HG03558 (cell line): Measurements from ENCODE around the gene SLC16A7.

Source experiments
- ATAC-seq: cut with Tn5 transposase; IDR thresholded peaks from one replicate; pipeline ENCODE4 v1.9.1; 2021; ENCODE audit warnings: moderate number of reproducible peaks; ENCODE audit not compliant: unreplicated experiment; ENCODE audit errors: extremely low read depth

The SLC16A7 gene

DNA sequence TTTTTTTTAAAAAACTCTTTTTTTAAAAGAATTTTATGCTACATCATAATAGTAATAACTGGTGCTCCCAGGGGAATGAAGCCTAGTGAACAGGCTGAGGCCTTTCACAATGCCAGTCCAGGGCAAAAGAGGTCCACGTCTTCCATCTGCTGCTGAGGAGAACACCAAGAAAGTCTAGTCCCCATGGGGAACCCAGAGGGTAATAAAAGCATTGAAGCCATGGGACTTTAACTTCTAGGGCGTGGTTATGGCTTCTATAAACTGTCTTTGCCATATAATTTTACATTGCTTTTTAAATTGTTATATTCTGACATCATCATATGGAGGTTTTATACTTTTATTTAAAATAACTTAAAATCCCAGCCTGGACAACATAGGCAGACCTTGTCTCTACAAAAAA is 64.3 kb downstream of the SLC16A7 start:
- no peak for ATAC-seq

DNA sequence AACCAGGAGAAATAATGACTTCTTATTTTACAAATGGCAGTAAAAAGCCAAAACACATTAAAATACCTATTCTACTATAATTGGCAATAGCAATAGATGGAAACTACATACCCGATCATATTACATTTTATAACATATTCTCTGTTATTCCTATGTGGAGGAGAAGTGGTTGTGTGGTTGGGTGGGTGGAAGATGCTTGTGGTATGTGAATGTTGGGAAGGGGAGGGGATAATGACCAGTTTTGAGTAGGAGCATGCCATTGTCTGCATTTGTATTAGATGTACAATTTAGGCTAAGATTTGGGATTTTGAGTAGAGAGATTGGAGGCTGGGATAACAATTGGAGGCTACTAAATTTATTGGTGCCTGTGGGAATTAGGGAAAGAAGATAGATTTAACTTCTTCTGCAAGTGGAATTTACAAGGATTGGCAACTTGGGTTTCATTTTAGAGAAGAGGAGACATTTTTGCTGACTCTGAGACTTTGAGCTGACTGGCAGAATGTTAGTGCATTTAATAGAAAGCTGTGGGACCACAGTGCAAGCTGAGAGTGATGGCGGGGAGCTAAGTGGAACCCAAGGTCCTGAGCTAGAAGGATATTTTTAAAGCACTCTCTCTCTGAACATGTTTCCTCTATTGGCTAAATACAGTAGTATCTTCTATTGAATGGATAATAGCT is 65.2 kb downstream of the SLC16A7 start:
- ATAC-seq = no peak

GRCh38 chr12:59664495-59664894 is 68.7 kb downstream of the SLC16A7 start:
- ATAC-seq = no peak

- ATAC-seq = no peak
Observed at GRCh38 chr12:59665701-59666100, 69.9 kb downstream of the SLC16A7 start.

DNA sequence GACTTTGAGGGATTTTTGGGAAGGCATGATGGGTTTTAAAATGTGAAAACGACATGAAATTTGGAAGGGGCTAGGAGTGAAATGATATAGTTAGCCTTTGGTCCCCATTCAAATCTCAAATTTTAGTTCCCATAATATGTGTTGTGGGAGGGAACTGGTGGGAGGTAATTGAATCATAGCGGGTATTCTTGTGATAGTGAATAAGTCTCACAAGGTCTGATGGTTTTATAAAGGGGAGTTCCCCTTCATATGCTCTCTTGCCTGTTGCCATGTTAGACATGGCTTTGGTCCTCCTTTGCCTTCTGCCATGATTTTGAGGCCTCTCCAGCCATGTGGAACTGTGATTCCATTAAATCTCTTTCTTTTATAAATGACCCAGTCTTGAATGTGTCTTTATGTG is 72.8 kb downstream of the SLC16A7 start:
- ATAC-seq = no peak

DNA sequence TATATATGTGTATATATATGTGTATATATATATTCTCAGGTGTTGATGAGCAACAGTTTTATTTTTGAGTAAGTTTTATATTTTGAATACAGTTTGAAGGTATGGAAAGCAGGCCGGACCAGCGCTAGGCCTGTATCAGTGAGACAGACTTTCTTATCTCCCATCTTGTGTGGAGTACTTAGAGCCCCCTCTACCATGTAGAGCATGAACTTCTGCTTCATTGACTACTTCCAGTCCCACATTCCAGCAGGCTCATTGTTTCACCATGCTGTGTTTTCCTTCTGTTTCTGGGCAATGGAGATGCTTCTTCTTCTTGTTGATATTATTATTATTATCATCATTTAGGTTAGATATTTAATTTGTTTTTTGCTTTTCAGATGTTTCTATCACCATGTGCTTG is 76.4 kb downstream of the SLC16A7 start:
- ATAC-seq = no peak

GRCh38 chr12:59675461-59675860 is 79.6 kb downstream of the SLC16A7 start:
- ATAC-seq = no peak

GRCh38 chr12:59677857-59678256 is 82.0 kb downstream of the SLC16A7 start:
- no peak for ATAC-seq

GRCh38 chr12:59678759-59679411 is 83.1 kb downstream of the SLC16A7 start:
- no peak for ATAC-seq

DNA sequence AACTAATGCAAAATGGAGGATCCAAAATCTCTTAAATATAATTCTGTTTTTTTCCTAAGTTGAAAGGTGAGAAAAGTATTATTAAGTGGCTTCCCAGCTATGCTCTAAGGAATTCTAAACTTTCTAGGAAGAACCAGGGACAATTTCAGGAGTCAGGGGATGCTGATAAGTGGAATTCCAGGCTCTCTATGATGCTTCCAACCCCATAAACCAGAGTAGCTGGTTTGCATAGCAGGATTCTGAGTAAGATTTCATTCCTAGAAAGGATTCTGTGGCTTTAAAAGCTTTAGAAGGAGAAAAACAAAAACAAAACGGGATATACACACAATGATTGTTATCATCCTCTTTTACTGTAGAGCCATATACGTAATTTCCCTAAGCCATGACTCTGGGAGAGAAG is 93.9 kb downstream of the SLC16A7 start:
- ATAC-seq = no peak

GRCh38 chr12:59695379-59695778 is 99.5 kb downstream of the SLC16A7 start:
- no peak for ATAC-seq

- no peak for ATAC-seq
Observed at GRCh38 chr12:59698600-59698999, 102.8 kb downstream of the SLC16A7 start.

DNA sequence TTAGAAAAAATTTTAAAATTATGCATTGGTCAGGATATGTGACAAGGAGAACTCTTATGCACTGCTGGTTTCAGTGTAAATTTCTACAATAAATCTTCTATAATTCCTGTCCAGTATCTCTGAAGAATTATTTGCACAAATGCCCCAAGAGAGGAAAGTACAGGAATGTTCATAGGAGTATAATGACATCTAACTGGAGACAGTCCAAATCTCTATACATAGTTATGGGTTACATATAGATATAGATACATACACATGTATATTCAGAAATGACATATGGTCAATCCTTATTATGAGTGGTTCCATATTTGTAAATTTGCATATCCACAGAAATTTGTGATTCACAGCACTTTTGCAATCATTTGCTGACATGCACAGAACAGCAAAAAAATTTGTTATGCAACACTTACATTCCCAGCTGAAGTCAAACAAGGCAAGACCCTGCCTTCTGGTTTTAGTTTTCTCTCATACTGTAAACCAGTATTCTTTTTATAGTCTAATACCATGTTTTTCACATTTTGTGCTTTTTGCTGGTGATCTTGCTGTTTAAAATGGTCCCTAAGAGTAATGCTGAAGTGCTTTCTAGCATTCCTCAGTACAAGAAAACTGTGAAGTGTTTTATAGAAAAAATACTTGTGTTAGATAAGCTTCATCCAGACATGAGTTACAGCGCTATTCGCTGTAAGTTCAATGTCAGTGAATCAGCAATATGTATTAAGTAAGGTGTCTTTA is 103.8 kb downstream of the SLC16A7 start:
- ATAC-seq = no peak

GRCh38 chr12:59700153-59700450 is 104.3 kb downstream of the SLC16A7 start:
- ATAC-seq = no peak

DNA sequence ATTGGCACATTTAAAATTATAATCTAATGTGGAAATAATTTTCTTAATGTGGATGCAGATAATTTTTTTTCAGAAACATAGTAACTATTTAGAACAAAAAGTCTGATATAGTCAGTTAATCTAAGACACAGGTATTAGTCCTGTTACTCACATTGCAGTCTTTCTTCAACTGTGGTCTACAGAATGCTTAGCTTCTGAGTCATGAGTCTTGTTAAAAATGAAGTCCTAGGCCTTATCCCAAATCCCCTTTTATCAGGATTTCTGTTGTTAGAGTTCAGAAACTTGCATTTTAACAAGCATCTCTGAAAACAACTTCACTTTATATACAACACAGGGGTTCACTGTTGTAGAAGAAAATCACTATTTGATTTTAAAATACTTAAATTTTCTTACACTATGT is 112.2 kb downstream of the SLC16A7 start:
- ATAC-seq = no peak

DNA sequence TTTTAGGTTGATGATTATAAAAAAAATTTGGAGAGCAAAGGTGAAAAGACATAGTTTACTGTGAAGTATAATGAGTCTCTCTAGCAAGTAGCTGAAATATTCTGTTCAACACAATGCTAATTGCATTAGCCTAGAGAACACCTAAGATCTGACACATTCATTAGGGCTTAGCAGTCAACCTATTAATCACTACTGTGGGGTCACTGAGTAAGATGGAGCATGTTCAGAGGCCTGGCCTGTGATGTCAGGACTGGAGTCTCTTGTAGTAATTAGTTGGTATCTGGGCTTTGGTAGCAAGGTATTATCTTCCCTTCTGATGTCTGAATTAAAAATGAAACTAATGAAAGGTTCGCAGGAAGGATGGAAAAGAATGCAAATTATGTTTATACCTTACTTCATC is 112.7 kb downstream of the SLC16A7 start:
- no peak for ATAC-seq

DNA sequence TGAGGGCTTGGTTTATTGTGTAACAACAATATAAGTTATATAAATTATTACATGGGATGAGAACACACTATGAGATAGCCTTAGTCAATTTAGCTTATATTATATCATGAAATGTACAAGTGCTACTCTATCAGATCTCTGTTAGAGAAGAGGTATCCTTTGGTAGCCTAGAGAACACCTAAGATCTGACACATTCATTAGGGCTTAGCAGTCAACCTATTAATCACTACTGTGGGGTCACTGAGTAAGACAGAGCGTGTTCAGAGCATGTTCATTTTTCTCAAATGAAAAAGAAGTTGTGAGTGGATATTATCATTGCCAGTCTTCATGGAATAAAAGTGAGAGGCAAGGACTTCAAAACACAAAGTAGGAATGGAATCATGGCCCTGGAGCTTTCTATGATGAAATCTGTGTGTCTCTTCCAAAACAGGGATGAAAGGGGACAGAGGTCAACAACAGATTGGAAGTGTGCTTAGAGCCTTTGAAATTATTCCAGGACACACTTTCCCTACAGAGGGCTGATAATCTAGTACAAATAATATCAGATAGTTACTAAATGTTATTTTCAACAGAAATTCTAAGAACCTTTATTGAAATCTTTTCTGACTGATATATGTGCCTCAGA is 114.3 kb downstream of the SLC16A7 start:
- no peak for ATAC-seq

DNA sequence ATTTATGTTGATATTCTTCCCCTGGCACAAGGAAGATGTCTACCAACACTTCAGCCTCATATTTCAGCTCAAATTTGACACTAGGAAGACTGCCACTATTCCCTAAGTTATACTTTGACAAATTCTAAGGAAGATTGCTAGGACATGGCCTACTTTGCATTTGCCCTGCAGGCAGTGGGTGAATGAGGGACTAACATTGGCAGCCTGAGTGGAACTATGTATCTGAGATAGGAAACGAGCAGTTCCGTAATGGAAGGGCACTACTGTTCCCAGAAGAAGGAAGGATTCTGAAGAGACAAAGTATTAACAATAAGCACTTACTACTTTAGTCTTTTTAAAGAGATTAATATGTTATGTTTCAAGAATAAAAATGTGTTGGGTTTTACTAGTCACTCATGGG is 115.1 kb downstream of the SLC16A7 start:
- no peak for ATAC-seq

GRCh38 chr12:59715434-59715833 is 119.6 kb downstream of the SLC16A7 start:
- ATAC-seq = no peak

DNA sequence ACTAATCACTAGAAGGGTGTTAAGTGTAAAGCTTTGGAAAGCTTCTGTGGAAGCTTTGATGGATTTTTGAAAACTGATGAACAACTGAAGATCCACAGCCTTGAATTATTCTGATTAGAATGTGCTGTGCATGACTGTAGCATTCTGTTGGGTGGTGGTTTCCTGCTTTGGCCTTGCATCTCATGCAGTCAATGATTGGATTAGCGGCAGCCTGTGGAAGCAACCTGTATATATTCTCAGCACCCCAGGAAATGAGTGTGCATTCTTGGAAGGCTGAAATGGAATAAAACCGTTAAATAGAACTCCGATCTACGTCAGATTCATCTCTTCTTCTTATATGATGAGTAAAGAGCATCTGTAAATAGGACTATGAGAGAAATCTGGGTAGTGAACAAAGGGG is 120.2 kb downstream of the SLC16A7 start:
- ATAC-seq = no peak

- no peak for ATAC-seq
Observed at GRCh38 chr12:59717436-59717835, 121.6 kb downstream of the SLC16A7 start.
